SK-N-MC (cell line): ENCODE data around the gene BEST2.

Source experiments
- DNase-seq: peaks from one replicate; pipeline ENCODE4 v3.0.0-alpha.2; 2011; ENCODE audit warnings: low read depth, low spot score
- H3K27ac ChIP-seq: fragments of 200-600 bp; sonication (generic); 2 replicates; pipeline ENCODE4 v1.5.1; 2016; ENCODE audit warnings: mixed run types
- H3K36me3 ChIP-seq: fragments of 200-600 bp; sonication (generic); 2 replicates; pipeline ENCODE4 v1.6.1; 2017; ENCODE audit warnings: antibody characterized with exemption, low read length, mixed read lengths; ENCODE audit not compliant: insufficient read depth
- H3K4me3 ChIP-seq: fragments of 200-600 bp; sonication (generic); 2 replicates; pipeline ENCODE4 v1.5.1; 2016
- H3K9ac ChIP-seq: fragments of 200-600 bp; sonication (generic); 2 replicates; pipeline ENCODE4 v1.8.0; 2017; ENCODE audit warnings: mixed run types, mixed read lengths; ENCODE audit not compliant: insufficient read length
- H3K9me3 ChIP-seq: fragments of 200-600 bp; sonication (generic); 2 replicates; pipeline ENCODE4 v1.6.1; 2017; ENCODE audit warnings: low read depth, mild to moderate bottlenecking, antibody characterized with exemption, low read length, moderate library complexity, mixed read lengths
- EZH2 ChIP-seq: fragments of 200-600 bp; sonication (generic); IDR thresholded peaks from one replicate; pipeline ENCODE4 v1.6.1; 2017; ENCODE audit warnings: antibody characterized with exemption
- FOXP2 ChIP-seq: optimal IDR thresholded peaks from 2 replicates; pipeline ENCODE3; 2011; ENCODE audit warnings: mild to moderate bottlenecking, moderate library complexity; ENCODE audit not compliant: insufficient read depth; ENCODE audit errors: extremely low read length, control extremely low read depth
- POLR2AphosphoS5 ChIP-seq: IDR thresholded peaks from 2 replicates; pipeline ENCODE4 v1.6.1; 2012; ENCODE audit warnings: mild to moderate bottlenecking, low read depth, low read length, borderline replicate concordance

BEST2 gene

DNA sequence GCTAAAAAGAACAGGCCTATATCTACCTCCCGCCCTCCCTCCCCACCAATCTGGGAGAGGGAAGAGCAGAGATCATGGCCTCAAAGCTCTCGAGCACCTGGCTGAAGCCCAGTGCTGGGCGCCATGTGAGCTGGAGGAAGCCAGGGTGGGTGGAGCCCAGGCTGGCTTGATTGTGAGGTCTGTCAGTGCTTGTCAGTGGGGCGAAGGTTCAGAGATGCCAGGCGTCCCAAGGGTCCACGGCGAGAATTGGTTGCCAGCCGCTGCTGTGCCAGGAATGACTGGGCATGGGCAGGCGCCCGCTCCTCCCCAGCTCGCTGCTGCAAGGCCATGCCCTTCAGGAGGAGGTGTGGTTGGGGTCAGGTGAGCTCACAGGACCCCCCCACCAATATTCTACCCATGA is 11.5 kb downstream of the BEST2 start:
- no peak overlapping the region for H3K9ac ChIP-seq

DNA sequence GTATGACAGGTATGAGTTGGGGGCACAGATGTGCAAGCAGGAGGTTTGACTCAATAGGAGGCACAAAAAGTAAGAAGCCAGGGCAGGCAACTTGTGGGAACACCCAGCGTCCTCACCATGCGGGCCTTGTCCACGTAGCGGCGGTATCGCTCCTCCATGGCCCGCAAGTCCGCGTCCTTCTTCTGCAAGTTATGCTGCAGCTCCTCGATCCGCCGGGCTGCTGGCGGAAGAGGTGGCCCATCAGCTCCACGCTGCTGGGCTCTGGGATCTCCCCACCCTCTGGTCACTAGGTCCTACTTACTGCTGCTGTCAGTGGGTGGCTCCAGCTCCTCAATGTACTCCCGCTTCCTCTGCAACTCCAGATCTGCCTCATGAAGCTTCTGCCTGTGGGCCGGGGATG is 13.1 kb downstream of the BEST2 start:
- no peak overlapping the region for H3K4me3 ChIP-seq
- DNase-seq = no peak
- no peak overlapping the region for H3K9ac ChIP-seq
- no peaks in the 10 kb centered on the region for H3K9me3 ChIP-seq
- H3K36me3 ChIP-seq = no peaks in the 10 kb centered on the region; the same call in 1 of the 2 replicates
- H3K27ac ChIP-seq = no peak overlapping the region
- TF ChIP-seq EZH2 (no peak), POLR2AphosphoS5 (no peak), FOXP2 (no peak)

More for the DNA sequence above, 11.5 kb downstream of the BEST2 start:
- Histone ChIP-seq H3K4me3 (no peak overlapping the region), H3K36me3 (no peaks in the 10 kb centered on the region; the same call in 1 of the 2 replicates), H3K27ac (no peak overlapping the region), H3K9me3 (no peaks in the 10 kb centered on the region)
- TF ChIP-seq EZH2 (no peak), POLR2AphosphoS5 (no peak), FOXP2 (no peak)
- no peak for DNase-seq

DNA sequence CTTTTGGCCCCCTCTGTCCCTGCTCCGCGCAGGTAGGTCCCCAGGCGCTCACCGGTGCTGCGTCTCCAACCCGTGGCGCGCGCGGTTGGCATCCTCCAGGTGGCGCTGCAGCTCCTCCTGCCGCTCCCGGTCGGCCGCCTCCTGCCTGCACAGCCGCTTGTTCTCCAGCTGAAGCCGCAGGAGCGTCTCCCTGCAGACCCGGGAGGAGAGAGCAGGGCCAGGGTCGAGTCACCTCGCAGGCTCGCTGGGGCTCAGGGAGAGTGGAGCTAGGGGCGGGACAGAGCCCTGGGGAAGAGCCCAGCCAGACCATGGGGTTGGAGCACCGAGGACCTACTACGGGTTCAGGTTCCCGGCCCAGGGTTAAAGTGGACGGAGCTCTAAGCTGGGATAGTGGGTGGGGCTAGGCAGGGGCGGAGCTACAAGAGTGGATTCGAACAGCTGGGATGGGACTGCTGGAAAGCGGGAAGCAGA is 14.5 kb downstream of the BEST2 start:
- Histone ChIP-seq H3K4me3 (peak overlapping the region; percentile 73), H3K9ac (no peak overlapping the region), H3K27ac (no peak overlapping the region), H3K36me3 (no peaks in the 10 kb centered on the region; the same call in 1 of the 2 replicates), H3K9me3 (no peaks in the 10 kb centered on the region)
- TF ChIP-seq EZH2 (no peak), POLR2AphosphoS5 (no peak), FOXP2 (no peak)
- DNase-seq = no peak

DNA sequence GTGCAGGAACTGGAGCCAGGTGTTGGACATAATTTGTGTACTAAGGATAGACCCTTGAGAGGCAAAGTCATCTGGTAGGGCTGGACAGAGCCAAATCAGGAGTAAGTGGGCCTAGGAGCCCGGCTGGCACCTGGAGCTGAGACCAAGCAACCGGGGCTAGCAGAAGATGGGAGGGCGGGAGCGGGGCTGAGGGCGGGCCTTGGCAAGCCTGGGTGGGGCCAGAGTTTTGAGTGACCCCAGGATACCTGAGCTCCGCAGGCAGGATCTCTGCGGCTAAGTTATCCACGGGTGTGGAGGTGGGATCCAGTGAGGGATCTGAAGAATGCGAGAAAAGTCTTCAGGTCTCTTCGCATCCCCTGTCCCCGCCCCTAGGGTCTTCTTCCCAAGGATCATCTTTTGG is 15.6 kb downstream of the BEST2 start:
- no peak for DNase-seq
- H3K9ac ChIP-seq = no peak overlapping the region
- H3K27ac ChIP-seq = no peak overlapping the region
- no peak overlapping the region for H3K4me3 ChIP-seq
- no peak for TF ChIP-seq EZH2
- TF ChIP-seq FOXP2 = no peak
- no peak for TF ChIP-seq POLR2AphosphoS5
- H3K9me3 ChIP-seq = no peaks in the 10 kb centered on the region
- H3K36me3 ChIP-seq = no peaks in the 10 kb centered on the region; the same call in 1 of the 2 replicates

DNA sequence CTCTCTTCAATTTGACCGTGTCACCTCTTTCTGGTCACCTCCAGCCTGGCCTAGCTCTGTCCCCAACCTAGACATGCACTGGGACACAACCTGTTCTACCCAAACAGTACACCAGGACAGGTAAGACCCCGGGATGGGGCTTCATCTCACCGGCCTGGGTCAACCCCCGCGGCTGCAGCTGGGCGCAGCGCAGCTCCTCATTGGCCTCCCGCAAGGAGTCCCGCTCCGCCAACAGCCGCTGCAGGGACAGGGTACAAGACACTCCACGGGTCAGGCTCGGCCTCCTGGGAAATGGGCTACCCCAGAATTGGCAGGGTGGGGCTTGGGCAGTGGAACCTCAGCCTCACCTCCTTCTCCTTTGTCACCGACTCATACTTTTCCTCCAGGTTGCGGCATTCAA is 16.1 kb downstream of the BEST2 start:
- Histone ChIP-seq H3K36me3 (no peaks in the 10 kb centered on the region; the same call in 1 of the 2 replicates), H3K27ac (no peak overlapping the region), H3K9me3 (no peaks in the 10 kb centered on the region), H3K9ac (no peak overlapping the region), H3K4me3 (no peak overlapping the region)
- no peak for DNase-seq
- TF ChIP-seq EZH2 = no peak
- no peak for TF ChIP-seq FOXP2
- no peak for TF ChIP-seq POLR2AphosphoS5

GRCh38 chr19:12769689-12770088 is 18.1 kb downstream of the BEST2 start:
- Histone ChIP-seq H3K9me3 (no peaks in the 10 kb centered on the region), H3K4me3 (no peak overlapping the region), H3K36me3 (no peaks in the 10 kb centered on the region), H3K9ac (no peak overlapping the region), H3K27ac (no peak overlapping the region)
- no peak for TF ChIP-seq FOXP2
- no peak for TF ChIP-seq EZH2
- no peak for TF ChIP-seq POLR2AphosphoS5
- no peak for DNase-seq

- H3K9ac ChIP-seq = no peak overlapping the region
- TF ChIP-seq EZH2 (no peak), POLR2AphosphoS5 (no peak), FOXP2 (no peak)
- no peak for DNase-seq
Measured at GRCh38 chr19:12770922-12771321, 19.3 kb downstream of the BEST2 start.

DNA sequence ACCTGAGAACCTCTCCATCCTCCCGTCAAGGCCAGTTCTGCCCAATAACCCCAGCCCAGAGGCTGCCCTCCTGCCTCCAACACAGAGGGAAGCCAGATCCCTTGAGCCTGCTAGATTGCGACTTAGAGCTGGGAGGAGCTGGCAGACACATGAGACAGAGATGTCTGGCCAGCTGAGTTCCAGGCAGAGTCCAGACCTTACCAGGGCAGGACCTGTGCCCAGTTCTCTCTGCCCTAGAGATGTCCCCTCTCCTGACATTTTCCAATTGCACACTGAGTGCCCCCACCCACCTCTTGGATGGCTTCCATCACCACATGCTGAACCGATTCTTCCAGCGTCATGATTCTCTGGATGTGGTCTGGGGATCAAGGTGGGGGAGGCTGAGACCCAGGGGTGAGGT is 20.7 kb downstream of the BEST2 start:
- H3K9ac ChIP-seq = no peak overlapping the region
- DNase-seq = no peak

More at GRCh38 chr19:12770922-12771321, 19.3 kb downstream of the BEST2 start:
- Histone ChIP-seq H3K4me3 (no peak overlapping the region), H3K27ac (no peak overlapping the region), H3K9me3 (no peaks in the 10 kb centered on the region), H3K36me3 (no peaks in the 10 kb centered on the region)

GRCh38 chr19:12773571-12773970 is 22.0 kb downstream of the BEST2 start:
- H3K9me3 ChIP-seq = no peaks in the 10 kb centered on the region
- no peaks in the 10 kb centered on the region for H3K36me3 ChIP-seq
- H3K4me3 ChIP-seq = no peak overlapping the region
- no peak overlapping the region for H3K27ac ChIP-seq
- no peak overlapping the region for H3K9ac ChIP-seq
- no peak for DNase-seq
- TF ChIP-seq FOXP2 = no peak
- TF ChIP-seq EZH2 = no peak
- TF ChIP-seq POLR2AphosphoS5 = no peak

More for the DNA sequence above, 20.7 kb downstream of the BEST2 start:
- Histone ChIP-seq H3K36me3 (no peaks in the 10 kb centered on the region), H3K9me3 (no peaks in the 10 kb centered on the region), H3K27ac (no peak overlapping the region), H3K4me3 (no peak overlapping the region)
- TF ChIP-seq FOXP2 (no peak), EZH2 (no peak), POLR2AphosphoS5 (no peak)
